CD14-positive monocyte (primary cell): ENCODE data around the gene SLC38A2. TPM values are rescaled to one million over a fixed set of nuclear protein-coding genes. Genes with fewer than 3 reads are reported as not detected.

ENCODE experiments used
- DNase-seq, 3 donors: peaks; one replicate each; pipeline ENCODE4 v3.0.0-alpha.2; 2011 to 2022
- H2AFZ ChIP-seq: 2 replicates; pipeline ENCODE4 v1.6.0; 2012; ENCODE audit warnings: mild to moderate bottlenecking, low read depth, low read length, inconsistent platforms; ENCODE audit not compliant: insufficient read depth, poor library complexity, severe bottlenecking
- H3K27ac ChIP-seq, 2 donors: 1 replicate in 1 of 2; 2 replicates in 1 of 2; pipeline ENCODE4 v1.5.1; 2012 to 2013; ENCODE audit warnings: low read length in 2 of 2, control low read depth in 1 of 2, inconsistent platforms in 1 of 2, low read depth in 1 of 2, mild to moderate bottlenecking in 1 of 2
- H3K27me3 ChIP-seq, 2 donors: one replicate each; pipeline versions ENCODE4 v1.6.0 to v1.6.1; 2011 to 2013; ENCODE audit warnings: low read length in 2 of 2; ENCODE audit not compliant: control insufficient read depth in 2 of 2, insufficient read depth in 2 of 2
- H3K36me3 ChIP-seq, 2 donors: replicated peaks in 1 of 2; 1 replicate in 1 of 2; 2 replicates in 1 of 2; pipeline versions ENCODE4 v1.5.1 to v1.6.1; 2012 to 2013; ENCODE audit warnings: low read length in 2 of 2, control low read depth in 1 of 2, inconsistent platforms in 1 of 2, mild to moderate bottlenecking in 1 of 2; ENCODE audit not compliant: insufficient read depth in 2 of 2, control insufficient read depth in 1 of 2
- H3K4me1 ChIP-seq, 2 donors: 1 replicate in 1 of 2; 2 replicates in 1 of 2; pipeline versions ENCODE4 v1.5.1 to v1.6.1; 2012 to 2013; ENCODE audit warnings: low read length in 2 of 2, control low read depth in 1 of 2, inconsistent platforms in 1 of 2, mild to moderate bottlenecking in 1 of 2, moderate library complexity in 1 of 2; ENCODE audit not compliant: insufficient read depth in 2 of 2, control insufficient read depth in 1 of 2
- H3K4me2 ChIP-seq: replicated peaks from 2 replicates; pipeline ENCODE3; 2012; ENCODE audit warnings: low read length, moderate library complexity, mild to moderate bottlenecking; ENCODE audit not compliant: poor library complexity, severe bottlenecking; ENCODE audit errors: extremely low read depth
- H3K4me3 ChIP-seq, 3 experiments: fragments of 200-600 bp in 1 of 3; sonication (generic) in 1 of 3; replicated peaks in 1 of 3; 1 replicate in 2 of 3; 2 replicates in 1 of 3; pipeline ENCODE4 v1.5.1; 2011 to 2013; ENCODE audit warnings: low read length in 3 of 3, mild to moderate bottlenecking in 3 of 3, control low read depth in 2 of 3, low read depth in 2 of 3, inconsistent platforms in 1 of 3, moderate library complexity in 1 of 3
- H3K79me2 ChIP-seq: 2 replicates; pipeline ENCODE4 v1.6.0; 2012; ENCODE audit warnings: mild to moderate bottlenecking, control low read depth, inconsistent platforms, low read length, moderate library complexity; ENCODE audit not compliant: insufficient read depth
- H3K9ac ChIP-seq: 2 replicates; pipeline ENCODE4 v1.6.0; 2017; ENCODE audit warnings: low read length, mild to moderate bottlenecking; ENCODE audit not compliant: insufficient read depth, poor library complexity, severe bottlenecking
- H3K9me3 ChIP-seq, 2 donors: replicated peaks in 1 of 2; 1 replicate in 1 of 2; 2 replicates in 1 of 2; pipeline versions ENCODE4 v1.5.1 to v1.6.1; 2012 to 2013; ENCODE audit warnings: low read length in 2 of 2, control low read depth in 1 of 2; ENCODE audit not compliant: control insufficient read depth in 1 of 2, insufficient read depth in 1 of 2
- H4K20me1 ChIP-seq: 2 replicates; pipeline ENCODE4 v1.6.0; 2012; ENCODE audit warnings: mild to moderate bottlenecking, low read length, control low read depth, moderate library complexity; ENCODE audit not compliant: insufficient read depth
- H3K27ac Mint-ChIP-seq, 7 donors: one replicate each; pipeline ENCODE4 v1.8.0; 2020; ENCODE audit warnings: mild to moderate bottlenecking in 7 of 7, mixed read lengths in 7 of 7, moderate library complexity in 6 of 7, inconsistent platforms in 2 of 7
- H3K27me3 Mint-ChIP-seq, 3 donors: one replicate each; pipeline ENCODE4 v1.8.0; 2021 to 2022; ENCODE audit warnings: low read depth in 3 of 3, mild to moderate bottlenecking in 3 of 3, mixed read lengths in 3 of 3, moderate library complexity in 3 of 3, inconsistent platforms in 1 of 3
- H3K36me3 Mint-ChIP-seq, 2 donors: one replicate each; pipeline ENCODE4 v1.8.0; 2020; ENCODE audit warnings: mixed read lengths in 2 of 2, inconsistent platforms in 1 of 2, mild to moderate bottlenecking in 1 of 2
- H3K4me1 Mint-ChIP-seq: one replicate; pipeline ENCODE4 v1.8.0; 2020; ENCODE audit warnings: mild to moderate bottlenecking, mixed read lengths
- H3K4me3 Mint-ChIP-seq, 2 donors: one replicate each; pipeline ENCODE4 v1.8.0; 2020; ENCODE audit warnings: mild to moderate bottlenecking in 2 of 2, mixed read lengths in 2 of 2, moderate library complexity in 1 of 2
- H3K9me3 Mint-ChIP-seq, 7 donors: one replicate each; pipeline ENCODE4 v1.8.0; 2020 to 2022; ENCODE audit warnings: mixed read lengths in 7 of 7, mild to moderate bottlenecking in 6 of 7, moderate library complexity in 6 of 7, inconsistent platforms in 2 of 7
- WGBS: methylation state at CpG from one replicate; pipeline ENCODE4 v1.1.5; 2013; ENCODE audit warnings: missing lambda C conversion rate; ENCODE audit not compliant: insufficient coverage; 5-methylcytosine and 5-hydroxymethylcytosine counted together
- intact Hi-C, 2 donors: fragments of 100-400 bp; cut with micrococcal nuclease; formaldehyde crosslinking; loops; one replicate each; pipeline versions ENCODE4 v1.15.0 to v1.15.1; 2023
- polyA plus RNA-seq, 3 donors: library from polyadenylated mRNA; depleted of rRNA in 1 of 3; unstranded in 2 of 3; stranded (reverse) in 1 of 3; fragments of 300-500 nt in 2 of 3; fragments of >200 nt in 1 of 3; fragmentation: Illumina TruSeq in 2 of 3; gene quantifications; 1 replicate in 2 of 3; 2 replicates in 1 of 3; pipeline ENCODE4 v1.2.3, GENCODE V29; 2012 to 2021
- TF ChIP-seq, protein P1 (sequence below): fragments of 200-600 bp; IDR thresholded peaks from one replicate; pipeline ENCODE4 v1.8.0; 2022; ENCODE audit warnings: antibody characterized with exemption, mild to moderate bottlenecking

The SLC38A2 gene
- polyA plus RNA-seq, 3 donors, result 33.8 to 116 (median 48.7) TPM

- intact Hi-C loops, result loop anchor here in 1 of 2 donors (5.0 kb wide), 1 partner anchor 287 kb away; no protein-coding TSS in a partner anchor
Observed at GRCh38 chr12:46380022-46380796, 7.6 kb upstream of the SLC38A2 start.

GRCh38 chr12:46379352-46379751 lies 6.8 kb upstream of the SLC38A2 start:
- Mint-ChIP-seq H3K4me1 (peaks cover 20% of the 10 kb centered on the region), H3K9me3 (peaks cover 0 to 3% (median 0%) of the 10 kb centered on the region in 7 donors), H3K27me3 (peaks cover 0 to 1% (median 0%) of the 10 kb centered on the region in 3 donors), H3K4me3 (no peak overlapping the region), H3K27ac (no peak overlapping the region), H3K36me3 (no peaks in the 10 kb centered on the region)
- H3K27ac ChIP-seq, result no peak overlapping the region
- no peaks in the 10 kb centered on the region for H3K27me3 ChIP-seq
- H3K36me3 ChIP-seq, result no peaks in the 10 kb centered on the region
- H3K79me2 ChIP-seq, result peaks cover 11% of the 10 kb centered on the region
- TF ChIP-seq, protein P1, sequence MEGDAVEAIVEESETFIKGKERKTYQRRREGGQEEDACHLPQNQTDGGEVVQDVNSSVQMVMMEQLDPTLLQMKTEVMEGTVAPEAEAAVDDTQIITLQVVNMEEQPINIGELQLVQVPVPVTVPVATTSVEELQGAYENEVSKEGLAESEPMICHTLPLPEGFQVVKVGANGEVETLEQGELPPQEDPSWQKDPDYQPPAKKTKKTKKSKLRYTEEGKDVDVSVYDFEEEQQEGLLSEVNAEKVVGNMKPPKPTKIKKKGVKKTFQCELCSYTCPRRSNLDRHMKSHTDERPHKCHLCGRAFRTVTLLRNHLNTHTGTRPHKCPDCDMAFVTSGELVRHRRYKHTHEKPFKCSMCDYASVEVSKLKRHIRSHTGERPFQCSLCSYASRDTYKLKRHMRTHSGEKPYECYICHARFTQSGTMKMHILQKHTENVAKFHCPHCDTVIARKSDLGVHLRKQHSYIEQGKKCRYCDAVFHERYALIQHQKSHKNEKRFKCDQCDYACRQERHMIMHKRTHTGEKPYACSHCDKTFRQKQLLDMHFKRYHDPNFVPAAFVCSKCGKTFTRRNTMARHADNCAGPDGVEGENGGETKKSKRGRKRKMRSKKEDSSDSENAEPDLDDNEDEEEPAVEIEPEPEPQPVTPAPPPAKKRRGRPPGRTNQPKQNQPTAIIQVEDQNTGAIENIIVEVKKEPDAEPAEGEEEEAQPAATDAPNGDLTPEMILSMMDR, result no peak
- no peak overlapping the region for H3K4me3 ChIP-seq
- H3K9ac ChIP-seq, result no peak overlapping the region
- intact Hi-C loops, result loop anchor here (5.0 to 10.0 kb wide), 4 partner anchors 105 to 645 kb away; partner anchors contain the start of gene SCAF11 (in 1 of the 2)
- no peak overlapping the region for H3K4me2 ChIP-seq
- peaks cover 10 to 19% of the 10 kb centered on the region in 2 donors for H3K4me1 ChIP-seq
- H2AFZ ChIP-seq, result no peak overlapping the region
- H3K9me3 ChIP-seq, result no peaks in the 10 kb centered on the region
- no peak for DNase-seq
- H4K20me1 ChIP-seq, result no peaks in the 10 kb centered on the region
- no CpG with 5 or more reads among the region's 3 CpGs for WGBS

More at GRCh38 chr12:46380022-46380796, 7.6 kb upstream of the SLC38A2 start:
- Histone ChIP-seq H3K4me2 (no peak overlapping the region), H3K27ac (no peak overlapping the region), H4K20me1 (no peaks in the 10 kb centered on the region), H2AFZ (no peak overlapping the region), H3K4me1 (peaks cover 17 to 24% of the 10 kb centered on the region in 2 donors), H3K36me3 (no peaks in the 10 kb centered on the region), H3K27me3 (no peaks in the 10 kb centered on the region), H3K4me3 (no peak overlapping the region), H3K9me3 (no peaks in the 10 kb centered on the region), H3K79me2 (peaks cover 16% of the 10 kb centered on the region), H3K9ac (no peak overlapping the region)
- Mint-ChIP-seq H3K9me3 (peaks cover 0 to 3% (median 0%) of the 10 kb centered on the region in 7 donors), H3K27ac (no peak overlapping the region), H3K27me3 (peaks cover 0 to 1% (median 0%) of the 10 kb centered on the region in 3 donors), H3K36me3 (no peaks in the 10 kb centered on the region), H3K4me3 (no peak overlapping the region), H3K4me1 (peaks cover 25% of the 10 kb centered on the region)
- 86% methylated on average over 1 of the region's 3 CpGs for WGBS
- DNase-seq, result no peak
- TF ChIP-seq, protein P1, result no peak
